Thyroid gland (tissue), 4 donors: ENCODE data around the gene SWT1. TPM values are rescaled to one million over a fixed set of nuclear protein-coding genes. Genes with fewer than 3 reads are reported as not detected.
"Not testable (repeated sequence)": the region's sequence is repeated elsewhere in the genome, so short reads cannot be mapped to it uniquely, and the experiment has no call there.

Experiments used
- DNase-seq, 2 donors: peaks; one replicate each; pipeline ENCODE4 v3.0.0-alpha.2; 2019
- H3K27ac ChIP-seq, 3 donors: fragments of 200-600 bp; sonication (generic); 1 replicate in 2 of 3; 2 replicates in 1 of 3; pipeline ENCODE4 v1.5.1; 2016 to 2019; ENCODE audit warnings: mild to moderate bottlenecking in 1 of 3, moderate library complexity in 1 of 3
- H3K27me3 ChIP-seq: fragments of 200-600 bp; sonication (generic); one replicate; pipeline ENCODE4 v1.5.1; 2019
- H3K36me3 ChIP-seq, 2 donors: fragments of 200-600 bp; sonication (generic); one replicate each; pipeline ENCODE4 v1.5.1; 2016 to 2019
- H3K4me1 ChIP-seq, 2 donors: fragments of 200-600 bp; sonication (generic); one replicate each; pipeline ENCODE4 v1.5.1; 2017 to 2019
- H3K4me3 ChIP-seq, 3 donors: fragments of 200-600 bp; sonication (generic); replicated peaks in 1 of 3; 1 replicate in 2 of 3; 2 replicates in 1 of 3; pipeline ENCODE4 v1.5.1; 2016; ENCODE audit warnings: mild to moderate bottlenecking in 1 of 3
- H3K9me3 ChIP-seq: fragments of 200-600 bp; sonication (generic); one replicate; pipeline ENCODE4 v1.5.1; 2017
- POLR2A ChIP-seq, 2 donors: fragments of 450-650 bp; IDR thresholded peaks; one replicate each; pipeline ENCODE4 v1.6.1; 2017; ENCODE audit warnings: antibody characterized with exemption in 2 of 2, mild to moderate bottlenecking in 2 of 2, moderate library complexity in 1 of 2
- WGBS, 2 donors: methylation state at CpG; one replicate each; pipeline ENCODE4 v1.1.5; 2017; 5-methylcytosine and 5-hydroxymethylcytosine counted together
- intact Hi-C: fragments of 100-400 bp; cut with DNase I; formaldehyde crosslinking; loops from one replicate; pipeline ENCODE4 v1.15.1; 2023
- total RNA-seq, 4 donors: library from RNA; depleted of rRNA; stranded (reverse); fragments of >200 nt; gene quantifications; one replicate each; pipeline ENCODE4 v1.2.3, GENCODE V29; 2016
- TF ChIP-seq, protein P1 (sequence below), 6 experiments: fragments of 200-600 bp in 3 of 6; fragments of 450-650 bp in 3 of 6; sonication (generic) in 3 of 6; IDR thresholded peaks; one replicate each; pipeline ENCODE4 v1.5.1; 2016 to 2019; ENCODE audit warnings: antibody characterized with exemption in 6 of 6, mild to moderate bottlenecking in 2 of 6, inconsistent platforms in 1 of 6, moderate library complexity in 1 of 6

Gene SWT1
- total RNA-seq, 4 donors from 2014 or later = 9.4 to 13.4 (median 11.4) TPM

DNA sequence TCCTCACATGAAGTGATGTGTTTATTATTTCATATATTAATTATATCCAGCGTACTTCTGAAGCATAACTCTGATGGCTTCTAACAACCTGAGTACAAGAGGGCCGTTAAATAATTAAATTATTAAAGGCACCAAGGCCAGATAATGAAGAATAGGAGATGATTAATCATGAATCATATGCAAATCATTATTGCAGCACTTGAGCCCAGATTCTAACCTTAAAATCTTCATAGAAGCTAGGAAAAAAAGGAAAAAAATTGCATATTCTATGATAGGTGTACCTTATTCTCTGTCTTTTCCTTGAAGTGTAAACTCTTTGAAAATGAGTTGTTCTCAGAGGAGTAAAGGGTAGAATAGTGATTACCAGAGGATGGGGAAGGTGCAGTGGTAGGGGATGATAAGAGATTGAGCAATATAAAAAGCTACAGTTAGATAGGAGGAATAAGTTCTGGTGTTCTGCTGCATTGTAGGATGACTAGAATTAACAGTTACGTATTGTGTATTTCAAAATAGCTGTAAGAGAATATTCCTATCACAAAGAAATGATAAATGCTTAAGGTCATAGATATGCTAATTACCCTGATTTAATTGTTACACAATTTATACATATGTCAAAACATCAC is 51.1 kb downstream of the SWT1 start:
- WGBS, 2 donors = 94 to 96% methylated on average over 3 of the region's 3 CpGs

DNA sequence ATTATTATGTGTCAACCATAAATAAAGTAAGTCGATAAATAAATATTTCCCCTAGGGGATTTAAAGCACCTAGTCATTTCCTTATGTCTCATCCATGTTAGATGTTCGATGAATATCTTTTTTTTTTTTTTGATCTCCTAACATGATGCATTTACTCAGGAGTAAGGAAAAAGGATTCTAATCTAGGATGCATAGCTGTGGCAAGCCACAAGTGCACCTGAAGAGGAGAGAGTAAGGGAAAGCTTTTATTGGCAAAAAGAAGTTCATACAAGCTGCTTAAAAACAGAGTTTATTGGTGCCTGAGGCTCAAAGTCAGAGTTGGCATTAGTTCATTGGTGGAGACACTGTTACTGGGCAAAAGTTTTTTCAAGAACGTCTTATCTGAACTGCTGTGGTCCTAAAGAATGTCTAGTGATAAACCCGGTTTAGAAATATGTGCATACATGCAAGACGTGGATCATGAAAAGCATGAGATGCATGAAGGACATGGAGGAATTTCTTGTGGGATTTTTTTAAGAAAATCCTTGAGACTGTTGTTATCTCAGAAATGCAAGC is 51.7 kb downstream of the SWT1 start:
- no peaks in the 10 kb centered on the region for H3K4me1 ChIP-seq
- no peak for DNase-seq
- H3K27ac ChIP-seq = no peak overlapping the region
- intact Hi-C loops = no loop called here
- TF ChIP-seq, protein P1, sequence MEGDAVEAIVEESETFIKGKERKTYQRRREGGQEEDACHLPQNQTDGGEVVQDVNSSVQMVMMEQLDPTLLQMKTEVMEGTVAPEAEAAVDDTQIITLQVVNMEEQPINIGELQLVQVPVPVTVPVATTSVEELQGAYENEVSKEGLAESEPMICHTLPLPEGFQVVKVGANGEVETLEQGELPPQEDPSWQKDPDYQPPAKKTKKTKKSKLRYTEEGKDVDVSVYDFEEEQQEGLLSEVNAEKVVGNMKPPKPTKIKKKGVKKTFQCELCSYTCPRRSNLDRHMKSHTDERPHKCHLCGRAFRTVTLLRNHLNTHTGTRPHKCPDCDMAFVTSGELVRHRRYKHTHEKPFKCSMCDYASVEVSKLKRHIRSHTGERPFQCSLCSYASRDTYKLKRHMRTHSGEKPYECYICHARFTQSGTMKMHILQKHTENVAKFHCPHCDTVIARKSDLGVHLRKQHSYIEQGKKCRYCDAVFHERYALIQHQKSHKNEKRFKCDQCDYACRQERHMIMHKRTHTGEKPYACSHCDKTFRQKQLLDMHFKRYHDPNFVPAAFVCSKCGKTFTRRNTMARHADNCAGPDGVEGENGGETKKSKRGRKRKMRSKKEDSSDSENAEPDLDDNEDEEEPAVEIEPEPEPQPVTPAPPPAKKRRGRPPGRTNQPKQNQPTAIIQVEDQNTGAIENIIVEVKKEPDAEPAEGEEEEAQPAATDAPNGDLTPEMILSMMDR (IDR thresholded peaks at IDR 0.05) = no peak
- no peak for TF ChIP-seq POLR2A (IDR thresholded peaks at IDR 0.05)
- WGBS, 2 donors = 88 to 92% methylated on average over 5 of the region's 5 CpGs
- no peaks in the 10 kb centered on the region for H3K27me3 ChIP-seq
- H3K36me3 ChIP-seq = peaks cover 0 to 4% of the 10 kb centered on the region in 2 donors
- H3K9me3 ChIP-seq = no peaks in the 10 kb centered on the region
- no peak overlapping the region for H3K4me3 ChIP-seq

More for the DNA sequence above, 51.1 kb downstream of the SWT1 start:
- no peaks in the 10 kb centered on the region for H3K9me3 ChIP-seq
- H3K4me1 ChIP-seq = no peaks in the 10 kb centered on the region
- H3K27me3 ChIP-seq = no peaks in the 10 kb centered on the region
- no peak overlapping the region for H3K27ac ChIP-seq
- DNase-seq = no peak
- no peak for TF ChIP-seq POLR2A (IDR thresholded peaks at IDR 0.05)
- TF ChIP-seq, protein P1 (IDR thresholded peaks at IDR 0.05) = no peak
- intact Hi-C loops = no loop called here
- peaks cover 0 to 4% of the 10 kb centered on the region in 2 donors for H3K36me3 ChIP-seq
- H3K4me3 ChIP-seq = no peak overlapping the region

DNA sequence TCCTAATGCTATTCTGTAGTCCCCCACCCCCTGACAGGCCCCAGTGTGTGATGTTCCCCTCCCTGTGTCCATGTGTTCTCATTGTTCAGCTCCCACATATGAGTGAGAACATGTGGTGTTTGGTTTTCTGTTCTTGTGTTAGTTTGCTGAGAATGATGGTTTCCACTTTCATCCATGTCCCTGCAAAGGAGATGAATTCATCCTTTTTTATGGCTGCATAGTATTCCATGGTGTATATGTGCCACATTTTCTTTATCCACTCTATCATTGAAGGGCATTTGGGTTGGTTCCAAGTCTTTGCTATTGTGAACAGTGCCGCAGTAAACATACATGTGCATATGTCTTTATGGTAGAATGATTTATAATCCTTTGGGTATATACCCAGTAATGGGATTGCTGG is 52.4 kb downstream of the SWT1 start:
- H3K9me3 ChIP-seq, H3K4me1 ChIP-seq, H3K27me3 ChIP-seq, H3K36me3 ChIP-seq, DNase-seq, intact Hi-C loops, H3K27ac ChIP-seq, H3K4me3 ChIP-seq: not testable (repeated sequence)
- WGBS, 2 donors = 100% methylated on average over 1 of the region's 1 CpG

DNA sequence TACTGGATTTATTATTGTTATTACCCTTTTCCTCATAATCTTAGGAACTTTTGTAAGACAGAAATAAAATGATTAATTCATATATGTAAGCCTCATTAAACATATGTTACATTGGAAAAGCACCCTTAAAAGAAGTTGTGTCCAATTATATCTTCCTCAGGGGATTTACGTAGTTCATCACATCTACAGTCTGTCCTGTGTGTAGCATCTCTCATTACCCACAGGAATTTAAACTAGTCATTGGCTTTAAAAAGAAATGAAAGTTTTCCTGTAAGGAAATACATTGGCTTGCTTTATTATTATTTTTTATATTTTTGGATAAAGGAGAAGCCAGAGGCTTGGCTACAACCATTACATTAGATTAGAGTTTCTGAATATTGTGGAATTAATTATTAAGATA is 56.1 kb downstream of the SWT1 start:
- Histone ChIP-seq H3K4me3 (no peak overlapping the region), H3K27ac (no peak overlapping the region), H3K36me3 (no peaks in the 10 kb centered on the region), H3K9me3 (no peaks in the 10 kb centered on the region), H3K27me3 (no peaks in the 10 kb centered on the region), H3K4me1 (no peaks in the 10 kb centered on the region)
- 87 to 91% methylated on average over 1 of the region's 1 CpG for WGBS, 2 donors
- intact Hi-C loops = no loop called here
- no peak for TF ChIP-seq POLR2A (IDR thresholded peaks at IDR 0.05)
- TF ChIP-seq, protein P1 (IDR thresholded peaks at IDR 0.05) = no peak
- DNase-seq = no peak

DNA sequence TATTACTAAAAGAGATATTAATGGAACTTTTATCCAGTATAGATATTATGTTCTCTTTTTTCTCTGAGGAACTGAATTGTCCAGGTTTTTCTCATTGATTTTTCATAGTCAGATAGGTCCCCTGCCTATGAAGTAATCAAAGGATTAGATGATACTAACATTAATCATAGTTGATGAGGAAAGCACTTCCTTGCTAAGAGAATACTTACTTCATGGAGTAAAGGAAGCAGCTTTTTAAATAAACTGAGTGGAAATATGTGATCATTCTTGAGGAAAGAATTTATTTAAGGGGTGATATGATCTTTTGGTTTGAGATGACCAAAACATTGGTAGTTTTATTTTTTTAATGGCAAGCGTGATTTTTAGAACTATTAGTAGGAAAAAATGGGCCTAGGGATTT is 58.9 kb downstream of the SWT1 start:
- Histone ChIP-seq H3K27ac (no peak overlapping the region), H3K27me3 (no peaks in the 10 kb centered on the region), H3K9me3 (no peaks in the 10 kb centered on the region), H3K4me1 (no peaks in the 10 kb centered on the region), H3K4me3 (no peak overlapping the region), H3K36me3 (no peaks in the 10 kb centered on the region)
- intact Hi-C loops = no loop called here
- 81 to 82% methylated on average over 1 of the region's 1 CpG for WGBS, 2 donors
- TF ChIP-seq, protein P1 (IDR thresholded peaks at IDR 0.05) = no peak
- no peak for TF ChIP-seq POLR2A (IDR thresholded peaks at IDR 0.05)
- DNase-seq = no peak
